Stimulated activated CD8-positive, alpha-beta memory T cell treated with anti-CD3 and anti-CD28 coated beads, Interleukin-2, amount 100 ng/mL, for 1 hour (primary cell): Measurements from ENCODE around the gene TGM2.

Experiments
- DNase-seq, 2 donors: peaks; one replicate each; pipeline ENCODE4 v3.0.0-alpha.2; 2020; ENCODE audit warnings: low read depth in 2 of 2

The TGM2 gene

DNA sequence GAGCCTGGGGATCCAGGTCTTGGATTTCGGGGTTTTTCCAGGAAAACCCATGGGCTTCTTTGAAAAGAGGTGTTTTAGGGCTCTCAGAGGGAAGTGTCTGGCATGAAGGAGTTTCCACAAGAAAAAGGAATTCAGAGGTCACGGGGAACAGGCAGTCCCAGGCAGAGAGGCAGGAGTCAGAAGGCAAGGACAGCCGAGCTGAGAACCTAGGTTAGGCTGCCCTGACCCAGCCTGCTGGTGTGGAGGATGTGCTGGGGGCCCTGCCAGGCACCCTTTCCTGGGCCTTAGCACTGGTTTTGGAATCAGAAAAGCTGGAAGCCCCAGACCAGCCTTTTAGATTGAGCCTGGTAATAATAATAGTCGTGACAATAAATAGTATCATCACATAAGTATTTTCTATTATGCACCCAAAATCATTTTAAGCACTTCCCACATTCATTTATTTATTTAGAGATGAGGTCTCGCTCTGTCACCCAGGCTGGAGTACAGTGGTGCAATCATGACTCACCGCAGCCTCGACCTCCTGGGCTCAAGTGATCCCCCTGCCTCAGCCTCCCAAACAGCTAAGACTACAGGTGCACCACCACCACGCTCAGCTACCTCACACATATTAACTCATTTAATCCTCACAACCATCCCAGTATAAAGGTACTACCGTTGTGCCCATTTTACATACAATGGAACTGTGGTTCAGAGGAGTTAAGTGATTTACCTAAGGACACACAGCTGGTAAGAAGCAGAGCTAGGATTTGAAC lies 19.9 kb downstream of the TGM2 start:
- DNase-seq = no peak

DNA sequence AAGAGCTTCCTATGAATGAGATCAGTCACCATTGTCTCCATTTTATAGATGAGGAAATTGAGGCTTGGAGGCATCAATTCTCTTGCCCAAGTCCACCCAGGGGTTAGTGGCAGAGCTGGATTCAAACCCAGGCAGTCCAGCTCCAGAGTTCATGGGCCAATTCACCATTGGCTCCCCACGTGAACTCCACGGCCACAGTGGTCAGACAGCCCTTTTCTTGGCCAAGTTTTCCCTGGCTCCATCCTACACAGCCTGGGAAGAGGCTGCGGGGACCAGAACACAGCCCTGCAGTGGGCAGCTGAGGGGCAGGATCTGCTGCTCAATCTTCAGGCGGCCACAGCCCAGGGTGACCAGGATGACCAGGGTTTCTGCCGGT lies 20.5 kb downstream of the TGM2 start:
- no peak for DNase-seq

DNA sequence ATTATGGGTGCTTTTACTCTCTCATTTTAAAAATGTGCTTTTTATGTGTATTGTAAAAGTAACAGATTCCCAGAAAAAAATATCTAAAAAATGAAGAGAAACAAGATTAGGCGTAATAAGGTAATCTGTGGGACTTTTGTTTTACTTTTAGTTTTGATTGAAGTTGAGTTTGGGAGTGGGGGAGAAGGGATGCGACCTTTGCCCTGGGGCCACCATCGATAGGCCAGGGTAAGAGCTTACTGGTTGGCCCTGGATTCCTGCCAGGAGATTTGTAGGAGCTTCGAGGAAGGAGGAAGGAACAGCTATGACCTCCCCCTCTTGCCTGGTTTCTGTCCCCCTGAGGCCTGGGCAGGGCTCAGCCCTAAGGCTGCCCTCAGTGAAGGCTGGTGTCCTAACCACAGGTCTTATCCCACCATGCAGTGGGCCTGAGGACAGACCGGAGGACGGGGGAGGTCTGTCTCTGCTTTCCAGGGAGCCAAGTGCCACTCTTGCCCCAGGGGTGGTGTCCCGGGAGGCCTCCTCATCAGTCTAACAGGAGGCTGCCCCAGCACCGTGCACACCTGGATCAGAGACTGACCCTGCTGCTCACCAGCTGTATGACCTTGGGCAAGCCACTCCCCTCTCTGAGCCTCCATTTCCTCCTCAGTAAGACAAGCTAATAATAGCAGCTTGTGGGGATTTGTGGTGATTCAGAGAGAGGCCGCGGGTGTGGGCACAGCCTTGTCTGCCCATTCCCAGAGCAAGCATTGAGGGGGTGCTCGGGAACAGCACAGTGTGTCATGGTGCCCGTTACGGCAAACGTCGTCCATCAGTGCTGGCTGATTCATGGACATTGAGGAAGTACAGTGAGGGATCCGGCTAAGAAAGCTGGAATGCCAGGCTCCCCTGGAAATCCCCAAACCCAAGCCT lies 21.2 kb downstream of the TGM2 start:
- no peak for DNase-seq

DNA sequence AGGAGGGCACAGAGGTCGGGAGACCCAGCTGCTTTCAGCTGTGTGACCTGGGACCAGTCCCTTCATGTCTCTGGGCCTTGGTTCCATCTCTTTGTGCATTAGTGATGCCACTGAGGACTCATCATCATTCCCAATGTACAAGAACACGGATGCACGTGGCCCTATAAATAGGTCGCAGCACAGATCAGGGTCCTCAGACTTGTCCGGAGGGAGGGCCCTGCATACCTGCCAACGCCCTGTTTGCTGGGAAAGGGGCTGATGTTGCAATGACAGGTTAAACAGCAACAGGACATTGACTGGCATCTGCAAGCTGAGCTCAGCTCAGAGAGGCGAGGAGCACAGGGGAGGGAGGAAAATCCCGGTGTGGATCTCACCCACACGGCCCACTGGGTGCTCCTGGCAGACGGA lies 21.8 kb downstream of the TGM2 start:
- no peak for DNase-seq

DNA sequence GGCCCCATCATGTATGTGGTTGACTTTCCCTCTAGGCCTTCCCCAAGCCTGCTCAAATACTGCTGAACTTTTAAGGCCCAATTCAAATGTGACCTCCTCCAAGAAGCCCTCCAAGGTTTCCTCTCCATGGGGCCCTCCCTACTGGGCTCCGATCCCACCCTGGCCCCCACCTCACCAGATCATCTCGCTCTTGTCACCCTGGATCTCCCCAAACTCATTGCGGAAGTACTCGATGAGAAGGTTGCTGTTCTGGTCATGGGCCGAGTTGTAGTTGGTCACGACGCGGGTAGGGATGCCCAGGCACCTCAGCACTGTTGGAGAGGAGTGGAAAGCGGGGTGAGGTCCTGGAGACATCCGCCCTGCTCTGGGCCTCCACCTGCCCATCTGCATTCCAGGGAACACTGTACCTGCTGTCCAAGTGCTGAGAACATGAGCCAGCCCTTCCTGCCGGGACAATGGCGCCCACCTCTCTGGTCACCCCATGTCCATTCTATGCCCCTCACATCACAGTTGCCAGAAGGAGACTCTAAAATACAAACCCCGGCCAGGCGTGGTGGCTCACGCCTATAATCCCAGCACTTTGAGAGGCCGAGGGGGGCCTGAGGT lies 23.1 kb downstream of the TGM2 start:
- no peak for DNase-seq

DNA sequence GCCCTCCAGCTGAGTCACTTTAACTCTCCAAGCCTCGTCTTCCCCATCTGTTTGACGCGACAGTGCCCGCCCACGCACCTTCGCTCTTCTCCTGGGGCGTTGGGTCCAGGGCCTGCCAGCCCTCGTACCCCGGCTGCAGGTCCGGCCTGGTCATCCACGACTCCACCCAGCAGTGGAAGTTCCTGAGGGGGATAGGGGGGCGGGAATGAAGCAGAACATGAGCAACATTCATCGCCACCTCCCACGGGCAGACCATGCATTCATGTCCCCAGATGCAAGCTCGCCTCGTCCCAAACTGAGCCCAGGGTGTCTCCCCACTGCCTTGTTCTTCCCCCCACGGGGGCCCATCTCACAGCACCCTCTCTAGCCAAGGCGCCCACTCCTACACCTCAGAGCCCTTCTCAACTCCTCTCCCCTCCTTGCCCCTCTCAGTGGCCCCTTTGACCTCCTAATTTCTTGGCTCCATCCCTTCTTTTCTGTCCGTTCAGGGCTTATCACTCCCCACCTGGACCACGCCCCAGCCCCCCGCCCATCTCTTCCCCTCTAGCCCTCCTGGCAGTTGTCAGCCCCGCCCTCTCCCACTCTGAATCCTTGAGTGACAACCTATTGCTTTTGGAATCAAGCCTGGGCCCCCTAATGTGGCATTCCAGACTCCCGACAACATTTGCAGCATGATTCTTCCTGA lies 23.7 kb downstream of the TGM2 start:
- no peak for DNase-seq

DNA sequence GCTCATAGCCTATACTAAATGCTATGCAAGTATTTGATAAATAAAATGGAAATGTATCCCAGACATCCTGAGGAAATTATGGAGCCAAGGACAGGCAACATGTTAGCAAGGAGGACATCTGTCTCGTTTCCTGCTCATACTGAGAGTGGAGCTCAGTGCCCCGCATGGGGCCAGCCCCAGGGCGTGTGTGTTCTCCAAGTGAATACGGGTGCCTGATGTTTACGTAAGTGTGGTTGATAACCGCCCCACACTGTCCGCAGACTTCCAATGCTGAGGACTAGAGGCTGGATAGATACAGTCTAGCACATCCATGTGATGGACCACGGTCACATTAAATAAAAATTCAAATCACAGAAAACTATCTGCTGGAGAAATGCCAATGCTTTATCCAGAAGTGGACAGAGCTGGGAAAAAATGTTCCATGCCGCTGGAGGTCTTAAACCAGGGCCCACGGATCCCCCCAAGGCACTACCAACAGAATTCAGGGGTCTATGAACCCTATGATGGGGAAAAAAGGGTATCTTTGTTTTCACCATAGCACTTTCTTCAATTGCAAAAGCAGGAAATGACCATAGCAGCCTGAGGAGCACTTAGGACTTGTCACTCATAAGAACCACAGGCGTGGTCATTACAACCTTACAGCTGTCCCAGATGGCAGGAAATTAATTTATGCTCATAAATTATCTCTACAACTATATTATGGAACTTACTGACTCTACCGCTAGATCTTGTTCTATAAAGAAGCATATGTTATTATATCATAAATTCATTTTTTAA lies 24.9 kb downstream of the TGM2 start:
- DNase-seq = no peak

DNA sequence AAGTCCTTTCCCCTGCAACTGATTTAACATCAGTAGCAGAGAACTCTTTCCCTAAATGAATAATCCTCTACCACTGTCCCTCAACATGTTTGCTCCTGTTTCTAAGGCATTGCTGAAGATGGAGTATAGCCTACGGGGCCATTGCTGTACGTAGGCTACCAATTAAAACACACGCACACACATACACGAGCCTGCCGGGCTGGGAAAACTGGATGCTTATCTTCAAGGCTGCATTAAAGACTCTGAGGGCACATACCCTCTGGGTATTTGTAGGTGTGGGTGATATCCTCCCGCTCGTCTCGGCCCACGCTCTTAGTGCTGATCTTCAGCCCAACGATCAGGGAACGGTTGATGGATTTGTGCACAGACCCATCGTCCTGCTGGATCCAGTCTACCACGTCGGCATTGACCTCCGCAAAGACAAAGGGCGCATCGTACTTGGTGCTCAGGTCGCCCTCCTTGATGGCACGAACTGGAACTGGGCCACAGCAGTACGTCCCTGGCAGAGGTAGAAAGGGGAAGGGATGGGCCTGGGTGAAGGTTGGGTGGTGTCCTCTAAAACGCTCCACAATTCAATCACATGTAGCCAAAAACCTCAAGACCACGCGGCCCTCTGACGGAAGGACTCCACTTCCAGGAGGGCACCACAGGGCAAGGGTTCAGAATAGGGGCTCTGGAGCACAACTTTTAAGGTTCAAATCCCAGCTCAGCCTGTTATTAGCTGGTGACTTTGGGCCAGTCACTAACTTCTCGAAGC lies 25.7 kb downstream of the TGM2 start:
- DNase-seq = no peak

DNA sequence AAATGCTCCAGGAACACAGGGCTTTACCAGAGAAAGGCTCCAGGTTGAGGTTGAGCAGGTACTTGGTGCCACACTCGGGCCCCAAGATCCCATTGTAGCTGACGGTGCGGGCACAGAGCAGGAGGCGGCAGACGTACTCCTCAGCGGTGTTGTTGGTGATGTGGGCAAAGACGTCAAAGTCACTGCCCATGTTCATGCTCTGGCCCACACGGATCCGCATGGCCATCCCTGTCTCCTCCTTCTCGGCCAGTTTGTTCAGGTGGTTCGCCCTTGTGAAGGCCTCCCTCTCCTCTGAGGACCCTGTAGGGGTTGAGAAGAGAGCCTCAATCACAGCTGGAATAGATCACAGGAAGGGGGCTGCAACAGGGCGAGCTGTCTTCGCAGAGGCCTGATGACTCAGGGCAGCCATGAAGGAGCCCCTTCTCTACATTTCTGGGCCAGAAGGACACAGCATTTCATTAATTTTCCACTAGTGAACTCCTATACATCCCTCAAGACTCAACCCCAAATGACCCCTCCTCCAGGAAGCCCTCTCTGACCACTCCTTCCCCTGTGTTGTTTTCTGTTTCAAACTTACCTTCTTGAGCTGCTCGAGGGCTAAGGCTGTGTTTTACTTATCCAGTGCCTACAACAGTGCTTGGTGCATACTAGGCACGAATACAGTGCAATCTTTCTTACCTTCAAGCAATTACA lies 26.8 kb downstream of the TGM2 start:
- no peak for DNase-seq

DNA sequence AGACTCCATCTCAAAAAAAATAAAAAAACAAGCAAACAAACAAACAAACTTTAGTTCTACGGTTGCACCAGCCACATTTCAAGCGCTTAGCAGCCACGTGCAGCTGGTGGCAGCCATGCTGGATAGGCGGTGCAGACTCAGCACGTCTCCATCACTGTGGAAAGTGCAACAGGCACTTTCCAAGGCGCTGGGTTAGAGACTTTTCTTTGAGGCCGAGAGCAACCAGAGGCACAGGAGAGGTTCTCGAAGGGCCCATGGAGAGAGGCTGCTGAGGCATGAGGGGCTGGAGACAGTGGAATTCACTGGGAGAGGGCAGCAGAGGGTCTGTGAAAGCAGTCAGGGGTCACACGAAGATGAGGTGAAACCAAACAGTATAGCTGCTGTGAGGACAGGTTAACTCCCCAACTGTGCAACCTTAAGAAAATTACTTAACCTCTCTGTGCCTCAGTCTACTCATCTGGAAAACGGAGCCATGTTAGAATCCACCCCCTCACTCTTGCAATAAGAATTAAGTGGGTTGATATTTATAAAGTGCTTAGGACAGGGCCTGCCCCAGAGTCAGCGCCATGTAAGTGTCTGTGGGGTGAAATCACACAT lies 27.5 kb downstream of the TGM2 start:
- DNase-seq = no peak

DNA sequence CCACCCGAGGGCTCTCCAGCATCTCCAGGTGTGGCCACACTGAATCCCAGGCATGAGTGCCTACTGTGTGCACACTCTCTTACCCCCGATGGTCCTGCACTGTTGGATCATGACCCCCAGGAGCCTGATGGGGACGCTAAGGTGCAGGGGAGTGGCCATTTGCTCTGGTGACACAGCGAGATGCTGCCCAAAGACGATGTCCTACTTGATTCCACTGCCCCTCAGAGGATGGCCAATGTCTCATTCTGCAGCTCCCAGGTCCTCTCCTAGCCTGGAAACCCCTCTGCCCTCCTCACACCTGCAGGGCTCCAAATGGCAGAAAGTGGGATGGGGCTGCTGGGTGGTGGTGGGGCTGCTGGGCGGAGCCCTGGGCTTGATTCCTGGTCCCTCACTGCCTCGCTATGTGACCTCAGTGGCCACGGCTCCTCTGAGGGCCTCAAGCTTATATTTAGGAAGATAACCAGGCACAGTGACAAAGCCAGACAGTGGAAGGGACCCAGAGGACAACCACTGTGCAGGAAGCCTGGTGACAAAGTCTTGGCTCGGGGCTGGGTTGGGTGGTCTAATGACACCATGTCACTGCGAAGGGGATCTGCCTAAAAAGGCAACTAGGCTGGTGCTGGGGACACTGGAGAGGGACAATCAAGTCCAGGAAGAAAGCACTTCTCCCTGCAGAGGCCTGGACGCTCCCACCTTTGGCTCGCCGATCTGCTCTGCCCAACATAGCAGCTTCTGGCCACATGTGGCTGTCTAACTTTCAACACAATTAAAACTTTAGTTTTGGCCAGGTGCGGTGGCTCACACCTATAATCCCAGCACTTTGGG lies 28.4 kb downstream of the TGM2 start:
- DNase-seq = no peak

DNA sequence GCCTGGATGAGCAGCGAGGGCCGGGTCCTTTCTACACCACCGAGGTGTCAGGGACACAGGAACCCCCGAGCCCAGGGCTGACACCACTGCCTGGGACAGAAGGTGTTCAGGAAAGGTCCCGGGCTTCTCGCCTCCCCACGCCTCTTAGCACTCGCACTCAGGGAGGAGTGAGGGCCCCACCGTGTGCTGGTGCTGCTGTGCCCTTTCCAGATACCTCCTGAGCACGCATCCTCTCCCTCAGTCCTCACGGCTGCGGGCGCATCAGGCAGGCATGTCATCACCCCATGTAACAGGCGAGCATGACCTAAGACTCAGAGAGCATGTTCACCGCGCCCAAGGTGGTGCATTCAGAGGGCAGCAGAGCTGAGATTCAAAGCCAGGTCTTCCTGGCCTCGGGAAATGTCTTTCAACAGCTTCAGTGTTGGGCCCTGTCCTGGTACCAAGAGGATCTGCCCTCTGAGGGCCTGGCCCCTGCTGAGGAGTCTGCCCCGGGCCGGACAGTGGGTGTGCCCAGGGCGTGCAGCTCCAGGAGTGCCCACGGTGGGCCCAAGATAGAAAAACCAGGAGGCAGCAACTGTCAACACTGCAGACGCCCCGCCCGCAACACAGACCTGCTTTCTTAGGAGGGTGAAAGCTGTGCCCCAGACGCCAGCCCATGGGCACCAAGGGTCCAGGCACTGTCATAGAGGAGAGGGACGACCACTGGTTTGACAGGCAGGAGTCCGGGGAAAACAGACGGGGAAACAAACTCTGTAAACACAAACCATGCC lies 29.2 kb downstream of the TGM2 start:
- DNase-seq = no peak

DNA sequence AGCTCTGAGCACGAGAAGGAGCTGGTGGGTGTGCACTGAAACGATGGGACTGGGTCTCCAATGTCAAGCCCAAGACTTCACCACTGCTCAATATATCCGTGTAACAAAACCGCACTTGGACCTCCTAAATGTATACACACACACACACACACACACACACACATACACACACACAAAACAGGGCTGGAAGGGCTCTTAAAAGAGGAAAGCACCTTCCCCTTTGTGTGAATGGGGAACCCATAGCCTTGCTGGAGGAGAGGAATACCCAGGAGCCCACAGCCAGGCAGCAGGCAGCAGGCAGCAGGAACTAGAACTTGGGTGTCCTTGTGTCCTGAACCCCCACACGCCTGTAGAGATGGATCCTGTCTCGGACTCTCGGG lies 29.8 kb downstream of the TGM2 start:
- DNase-seq = no peak

DNA sequence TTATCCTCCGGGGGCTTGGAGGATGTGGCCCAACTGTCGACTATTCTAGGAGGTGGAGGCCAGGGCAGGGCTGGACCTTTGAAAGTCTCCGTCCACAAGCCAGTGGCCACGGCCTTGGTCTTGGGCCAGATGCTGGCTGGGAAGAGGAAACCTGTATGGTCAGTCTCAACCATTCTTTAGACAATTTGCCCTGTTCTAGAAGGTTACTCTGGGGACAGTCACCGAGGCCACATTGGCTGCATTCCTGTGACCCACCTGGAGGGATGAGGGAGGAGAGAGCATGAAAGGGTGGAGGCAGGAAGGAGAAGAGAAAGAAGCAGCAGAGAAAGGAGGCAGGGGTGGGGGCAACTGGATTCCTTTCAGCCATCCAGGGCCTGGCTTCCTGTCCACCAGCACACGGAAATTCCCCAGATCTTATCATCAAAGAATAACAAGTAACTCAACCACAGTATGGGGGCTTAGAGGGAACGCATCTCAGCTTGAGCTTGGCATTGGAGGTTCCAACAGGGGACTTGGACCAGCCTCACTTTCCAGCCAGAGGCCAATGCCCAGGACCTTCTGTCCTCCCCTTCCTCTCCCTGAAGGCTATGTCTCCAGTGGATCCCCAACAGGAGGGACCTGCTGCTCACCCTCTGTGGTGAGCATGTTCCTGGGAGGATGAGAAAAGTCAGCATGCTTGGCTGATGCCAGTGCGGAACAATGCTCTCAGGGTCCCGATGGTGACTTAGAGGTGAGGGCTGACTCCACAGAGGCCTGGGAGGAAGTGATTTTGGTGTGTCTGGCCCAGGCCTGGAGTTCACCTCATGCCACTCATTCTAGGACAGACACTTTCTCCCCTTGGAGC lies 30.4 kb downstream of the TGM2 start:
- DNase-seq = no peak

DNA sequence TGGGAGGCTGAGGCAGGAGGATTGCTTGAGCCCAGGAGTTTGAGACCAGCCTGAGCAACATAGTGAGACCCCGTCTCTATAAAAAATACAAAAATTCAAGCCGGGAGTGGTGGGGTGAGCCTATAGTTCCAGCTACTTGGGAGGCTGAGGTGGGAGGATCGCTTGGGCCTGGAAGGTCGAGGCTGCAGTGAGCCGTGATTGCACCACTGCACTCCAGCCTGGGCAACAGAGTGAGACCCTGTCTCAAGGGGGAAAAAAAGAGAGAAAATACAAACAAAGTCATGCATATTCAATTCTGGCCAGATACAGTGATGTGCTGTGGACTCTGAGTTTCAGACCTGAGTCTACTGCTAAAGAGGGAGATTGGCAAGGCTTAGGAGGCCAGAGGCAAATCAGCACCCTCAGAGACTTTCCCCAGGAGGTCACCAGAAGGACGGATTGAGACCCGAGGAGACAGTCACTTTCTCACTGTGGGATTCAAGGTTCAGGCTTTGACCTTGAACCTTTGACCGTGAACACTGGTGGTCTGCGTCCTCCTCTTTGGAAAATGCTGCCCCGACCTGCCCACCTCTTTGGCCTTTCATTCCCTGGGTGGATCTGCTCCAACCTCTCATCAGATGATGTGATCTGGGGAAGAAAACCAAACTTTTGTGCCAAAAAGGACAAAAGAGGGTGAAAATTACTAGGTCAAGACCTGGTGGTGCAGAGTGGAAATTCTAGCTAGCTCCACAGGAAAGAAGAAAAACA lies 31.2 kb downstream of the TGM2 start:
- no peak for DNase-seq

DNA sequence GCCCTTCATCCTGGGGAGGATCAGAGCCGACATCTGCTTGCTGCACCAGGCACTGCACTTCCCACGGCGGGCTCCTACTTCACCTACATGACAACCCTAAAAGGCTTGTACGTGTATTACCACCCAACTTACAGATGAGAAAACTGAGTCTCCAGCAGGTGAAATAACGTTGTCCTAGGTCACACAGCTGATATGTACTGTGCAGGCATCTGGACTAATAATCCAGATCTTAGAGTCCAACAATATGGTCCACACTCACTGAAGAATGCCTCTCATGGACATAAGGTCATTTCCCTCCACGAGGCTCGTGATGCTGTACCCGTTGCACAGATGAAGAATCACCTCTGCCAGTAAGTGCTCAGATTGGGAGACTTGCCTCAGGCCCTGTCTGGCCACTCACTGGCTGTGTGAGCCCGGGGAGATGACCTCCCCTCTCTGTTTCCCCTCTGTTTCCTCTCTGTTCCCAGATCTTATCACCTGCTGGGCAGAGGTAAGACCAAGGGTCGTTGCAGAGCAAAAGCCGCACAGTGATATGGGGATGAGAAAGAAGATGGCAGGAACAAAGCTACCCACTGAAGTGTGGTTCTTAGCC lies 32.1 kb downstream of the TGM2 start:
- no peak for DNase-seq
